Measurements from ENCODE around the gene C9orf40. TPM values are rescaled to one million over a fixed set of nuclear protein-coding genes. Genes with fewer than 3 reads are reported as not detected.

The C9orf40 gene, protein sequence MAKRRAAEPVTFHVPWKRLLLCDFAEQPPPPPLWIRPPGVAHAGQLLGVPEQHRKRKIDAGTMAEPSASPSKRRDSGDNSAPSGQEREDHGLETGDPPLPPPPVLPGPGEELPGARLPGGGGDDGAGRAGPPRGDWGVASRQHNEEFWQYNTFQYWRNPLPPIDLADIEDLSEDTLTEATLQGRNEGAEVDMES
- 3.8 and 4.3 TPM in 2 replicates for total RNA-seq

DNA sequence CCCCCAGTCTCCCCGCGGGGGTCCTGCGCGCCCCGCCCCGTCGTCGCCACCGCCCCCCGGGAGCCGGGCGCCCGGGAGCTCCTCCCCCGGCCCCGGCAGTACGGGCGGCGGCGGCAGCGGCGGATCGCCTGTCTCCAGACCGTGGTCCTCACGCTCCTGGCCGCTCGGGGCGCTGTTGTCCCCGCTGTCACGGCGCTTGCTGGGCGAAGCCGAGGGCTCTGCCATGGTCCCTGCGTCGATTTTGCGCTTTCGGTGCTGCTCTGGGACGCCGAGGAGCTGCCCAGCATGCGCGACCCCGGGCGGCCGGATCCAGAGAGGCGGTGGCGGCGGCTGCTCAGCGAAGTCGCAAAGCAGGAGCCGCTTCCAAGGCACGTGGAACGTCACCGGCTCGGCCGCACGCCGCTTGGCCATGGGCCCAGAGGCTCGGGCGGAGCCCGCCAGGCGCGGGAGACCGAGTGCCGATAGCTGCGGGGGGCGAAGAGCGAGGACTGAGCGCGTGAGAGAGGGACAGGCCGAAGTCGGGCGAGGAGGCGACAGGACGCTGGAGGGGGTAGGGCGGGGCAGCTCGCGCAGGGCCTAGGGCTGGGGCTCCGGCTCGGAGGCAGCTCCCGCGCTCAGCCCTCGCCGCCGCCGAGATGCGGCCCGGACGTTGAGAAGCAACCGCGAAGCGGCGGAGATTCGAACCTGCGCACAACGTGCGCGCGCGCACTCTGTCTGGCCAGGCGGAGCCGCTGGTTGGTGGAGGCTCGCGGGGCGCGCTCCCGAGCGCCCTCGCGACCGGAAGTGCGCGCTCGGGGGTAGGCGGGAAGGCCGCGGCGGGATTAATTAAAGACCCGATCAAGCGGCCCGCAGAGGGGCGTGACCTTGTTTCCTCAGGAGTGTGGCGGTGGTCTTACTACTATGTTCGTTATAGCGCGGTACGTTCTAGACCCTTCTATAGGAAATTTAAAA lies at the start of gene C9orf40:
C9orf40 (minus strand) TSS at position 712 of the 951 bp plus-strand sequence; CDS start at position 411, 301 bp downstream.

Other genes starting within 250 kb of the C9orf40 start
- under 0.01 TPM in 1 of 2 replicates, not detected in the other for gene TRPM6, start 65.0 kb downstream of the C9orf40 start, total RNA-seq
- gene CARNMT1, start 75.4 kb upstream of the C9orf40 start, total RNA-seq: 28.2 and 43.3 TPM in 2 replicates
- gene NMRK1, start 135.2 kb upstream of the C9orf40 start, total RNA-seq: 18.6 and 22.8 TPM in 2 replicates
- gene OSTF1, start 135.6 kb upstream of the C9orf40 start, total RNA-seq: 48.4 and 50.1 TPM in 2 replicates

Measured in tracheal epithelial cell (primary cell).